ENCODE measurements around the gene C12orf43. TPM values are rescaled to one million over a fixed set of nuclear protein-coding genes. Genes with fewer than 3 reads are reported as not detected.

C12orf43 gene
- total RNA-seq, 1 donor from 2014 or later, result 14.2 TPM

DNA sequence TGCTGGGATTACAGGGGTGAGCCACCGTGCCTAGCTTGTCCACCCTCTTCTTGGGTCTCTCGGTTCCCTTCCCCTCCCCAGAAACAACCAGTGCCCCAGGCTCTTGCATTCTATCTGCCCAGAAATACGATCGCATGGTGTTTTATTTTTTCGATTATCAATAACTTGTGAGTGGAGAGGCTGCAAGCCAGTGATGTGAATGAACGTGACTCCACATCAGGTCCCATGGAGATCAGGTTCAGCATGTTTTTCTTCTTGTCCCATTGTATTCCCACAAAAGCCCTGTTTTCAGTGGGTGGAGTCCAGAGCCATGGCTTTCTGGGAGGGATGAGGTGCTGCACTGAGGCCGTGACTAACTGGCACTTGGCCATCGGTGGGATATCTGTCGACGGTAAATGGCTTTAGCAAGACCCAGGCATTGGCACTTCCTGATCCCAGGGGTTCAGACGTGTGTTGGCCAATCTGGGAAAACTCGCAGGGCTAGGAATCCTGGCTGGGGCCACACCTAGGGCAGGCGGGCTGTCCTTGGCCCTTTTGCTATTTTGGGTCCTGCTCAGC is 50.7 kb downstream of the C12orf43 start:
- Mint-ChIP-seq H3K4me3 (ENCODE audit: unreplicated experiment) (no peak overlapping the region), H3K27ac (ENCODE audit: unreplicated experiment) (no peak overlapping the region), H3K27me3 (ENCODE audit: unreplicated experiment) (peaks cover 21% of the 10 kb centered on the region), H3K4me1 (ENCODE audit: unreplicated experiment) (no peaks in the 10 kb centered on the region), H3K9me3 (ENCODE audit: unreplicated experiment) (no peaks in the 10 kb centered on the region), H3K36me3 (ENCODE audit: unreplicated experiment) (no peaks in the 10 kb centered on the region)
- DNase-seq (ENCODE audit: extremely low spot score, unreplicated experiment), result no peak
- TF ChIP-seq, protein P1, sequence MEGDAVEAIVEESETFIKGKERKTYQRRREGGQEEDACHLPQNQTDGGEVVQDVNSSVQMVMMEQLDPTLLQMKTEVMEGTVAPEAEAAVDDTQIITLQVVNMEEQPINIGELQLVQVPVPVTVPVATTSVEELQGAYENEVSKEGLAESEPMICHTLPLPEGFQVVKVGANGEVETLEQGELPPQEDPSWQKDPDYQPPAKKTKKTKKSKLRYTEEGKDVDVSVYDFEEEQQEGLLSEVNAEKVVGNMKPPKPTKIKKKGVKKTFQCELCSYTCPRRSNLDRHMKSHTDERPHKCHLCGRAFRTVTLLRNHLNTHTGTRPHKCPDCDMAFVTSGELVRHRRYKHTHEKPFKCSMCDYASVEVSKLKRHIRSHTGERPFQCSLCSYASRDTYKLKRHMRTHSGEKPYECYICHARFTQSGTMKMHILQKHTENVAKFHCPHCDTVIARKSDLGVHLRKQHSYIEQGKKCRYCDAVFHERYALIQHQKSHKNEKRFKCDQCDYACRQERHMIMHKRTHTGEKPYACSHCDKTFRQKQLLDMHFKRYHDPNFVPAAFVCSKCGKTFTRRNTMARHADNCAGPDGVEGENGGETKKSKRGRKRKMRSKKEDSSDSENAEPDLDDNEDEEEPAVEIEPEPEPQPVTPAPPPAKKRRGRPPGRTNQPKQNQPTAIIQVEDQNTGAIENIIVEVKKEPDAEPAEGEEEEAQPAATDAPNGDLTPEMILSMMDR (IDR thresholded peaks at IDR 0.05), result no peak

DNA sequence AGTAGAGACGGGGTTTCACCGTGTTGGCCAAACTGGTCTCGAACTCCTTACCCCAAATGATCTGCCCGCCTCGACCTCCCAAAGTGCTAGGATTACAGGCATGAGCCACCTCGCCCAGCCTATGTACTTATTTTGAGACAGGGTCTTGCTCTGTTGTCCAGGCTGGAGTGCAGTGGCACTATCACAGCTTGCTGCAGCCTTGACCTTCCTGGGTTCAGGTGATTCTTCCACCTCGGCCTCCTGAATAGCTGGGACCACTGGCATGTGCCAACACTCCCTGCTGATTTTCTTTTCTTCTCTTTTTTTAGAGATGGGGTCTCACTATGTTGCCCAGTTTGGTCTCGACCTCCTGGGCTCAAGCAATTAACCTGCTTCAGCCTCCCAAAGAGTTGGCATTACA is 52.0 kb downstream of the C12orf43 start:
- H3K9me3 Mint-ChIP-seq (ENCODE audit: unreplicated experiment), result no peaks in the 10 kb centered on the region
- no peaks in the 10 kb centered on the region for H3K36me3 Mint-ChIP-seq (ENCODE audit: unreplicated experiment)
- DNase-seq (ENCODE audit: extremely low spot score, unreplicated experiment), result no peak
- H3K27me3 Mint-ChIP-seq (ENCODE audit: unreplicated experiment), result peaks cover 18% of the 10 kb centered on the region
- no peak overlapping the region for H3K27ac Mint-ChIP-seq (ENCODE audit: unreplicated experiment)
- H3K4me3 Mint-ChIP-seq (ENCODE audit: unreplicated experiment), result no peak overlapping the region
- TF ChIP-seq, protein P1 (IDR thresholded peaks at IDR 0.05), result no peak
- no peaks in the 10 kb centered on the region for H3K4me1 Mint-ChIP-seq (ENCODE audit: unreplicated experiment)

DNA sequence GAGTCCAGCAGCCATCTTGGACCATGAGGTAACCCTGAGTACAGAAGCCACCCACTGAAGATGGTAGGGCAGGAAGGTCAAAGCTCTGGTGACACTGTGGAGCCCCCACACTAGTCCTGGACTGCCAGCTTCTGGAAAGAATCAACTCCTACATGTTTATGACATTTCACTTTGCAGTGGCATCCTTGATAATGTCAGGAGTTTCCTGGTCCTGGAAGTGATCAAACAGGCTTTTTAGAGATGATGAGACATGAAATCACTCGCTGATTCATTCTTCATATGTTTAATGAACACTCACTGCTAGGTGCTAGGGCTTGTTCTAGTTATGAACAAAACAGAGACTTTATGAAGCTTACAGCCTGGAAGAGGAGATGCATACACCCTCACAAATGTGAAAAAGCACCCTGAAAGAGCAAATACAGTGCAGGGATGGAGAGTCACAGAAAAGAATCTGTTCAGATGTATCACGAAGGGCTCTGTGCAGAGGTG is 53.7 kb downstream of the C12orf43 start:
- Mint-ChIP-seq H3K9me3 (ENCODE audit: unreplicated experiment) (no peaks in the 10 kb centered on the region), H3K27me3 (ENCODE audit: unreplicated experiment) (peaks cover 13% of the 10 kb centered on the region), H3K4me1 (ENCODE audit: unreplicated experiment) (no peaks in the 10 kb centered on the region), H3K27ac (ENCODE audit: unreplicated experiment) (no peak overlapping the region), H3K36me3 (ENCODE audit: unreplicated experiment) (no peaks in the 10 kb centered on the region), H3K4me3 (ENCODE audit: unreplicated experiment) (no peak overlapping the region)
- TF ChIP-seq, protein P1 (IDR thresholded peaks at IDR 0.05), result no peak
- DNase-seq (ENCODE audit: extremely low spot score, unreplicated experiment), result no peak

DNA sequence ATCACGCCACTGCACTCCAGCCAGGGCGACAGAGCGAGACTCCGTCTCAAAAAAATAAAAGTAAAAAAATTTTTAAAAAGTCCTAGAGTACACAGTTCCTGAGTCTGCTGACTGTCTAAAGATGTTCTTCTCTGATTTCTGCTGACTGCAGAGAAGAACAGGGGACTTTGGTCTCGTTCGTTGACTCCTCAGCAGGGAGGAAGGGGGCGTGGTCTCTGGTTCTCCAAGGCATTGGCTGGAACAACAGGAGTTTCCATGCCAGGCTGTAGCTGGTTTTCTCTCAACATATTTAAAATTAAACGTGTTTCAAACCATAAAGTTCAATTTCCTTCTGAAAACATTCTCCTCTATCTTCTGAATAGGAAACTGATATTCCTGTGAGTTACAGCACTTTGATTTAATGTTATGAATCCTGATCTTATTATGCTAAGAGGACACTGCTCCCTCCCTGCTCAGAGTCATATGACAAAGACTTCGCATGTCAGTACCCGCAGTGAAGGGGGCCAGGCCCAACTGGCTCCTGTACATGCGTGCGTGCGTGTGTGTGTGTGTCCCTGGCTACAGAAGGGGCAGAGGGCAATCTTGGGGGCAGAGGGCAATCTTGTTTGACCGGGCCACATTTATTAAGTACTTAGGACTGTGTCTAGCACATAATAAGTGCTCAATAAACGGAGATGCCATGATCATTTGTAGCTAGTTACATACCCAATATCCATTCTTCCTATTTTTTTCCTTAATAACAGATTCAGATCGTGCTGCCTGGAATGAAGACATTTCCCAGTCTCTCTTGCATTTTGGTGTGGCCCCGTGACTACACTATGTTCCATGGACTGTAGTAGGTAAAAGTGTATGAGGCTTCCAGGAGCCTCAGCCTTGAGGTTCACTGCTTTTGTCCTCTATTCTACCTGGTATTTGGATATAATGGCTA is 54.4 kb downstream of the C12orf43 start:
- no peak for DNase-seq (ENCODE audit: extremely low spot score, unreplicated experiment)
- no peaks in the 10 kb centered on the region for H3K9me3 Mint-ChIP-seq (ENCODE audit: unreplicated experiment)
- no peak overlapping the region for H3K27ac Mint-ChIP-seq (ENCODE audit: unreplicated experiment)
- H3K36me3 Mint-ChIP-seq (ENCODE audit: unreplicated experiment), result no peaks in the 10 kb centered on the region
- peaks cover 15% of the 10 kb centered on the region for H3K27me3 Mint-ChIP-seq (ENCODE audit: unreplicated experiment)
- no peak overlapping the region for H3K4me3 Mint-ChIP-seq (ENCODE audit: unreplicated experiment)
- no peaks in the 10 kb centered on the region for H3K4me1 Mint-ChIP-seq (ENCODE audit: unreplicated experiment)
- TF ChIP-seq, protein P1 (IDR thresholded peaks at IDR 0.05), result no peak

DNA sequence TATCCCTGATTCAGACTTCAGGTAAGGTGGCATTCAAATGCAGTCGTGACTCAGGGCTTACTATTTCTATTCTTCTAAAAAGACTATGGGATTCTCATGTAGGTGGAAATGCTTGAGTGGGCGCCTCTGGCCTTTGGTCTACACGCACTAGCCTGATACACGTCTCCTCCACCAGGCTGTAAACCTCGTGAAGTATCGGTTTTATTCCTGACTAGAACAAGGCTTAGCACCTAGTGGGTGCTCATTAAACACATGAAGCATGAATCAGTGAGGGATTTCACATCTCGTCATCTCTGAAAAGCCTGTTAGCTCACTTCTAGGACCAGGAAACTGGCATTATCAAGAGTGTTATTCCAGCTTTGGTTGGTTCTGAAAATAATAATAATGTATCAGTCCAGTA is 55.6 kb downstream of the C12orf43 start:
- no peaks in the 10 kb centered on the region for H3K4me1 Mint-ChIP-seq (ENCODE audit: unreplicated experiment)
- TF ChIP-seq, protein P1 (IDR thresholded peaks at IDR 0.05), result no peak
- H3K4me3 Mint-ChIP-seq (ENCODE audit: unreplicated experiment), result no peak overlapping the region
- peaks cover 18% of the 10 kb centered on the region for H3K27me3 Mint-ChIP-seq (ENCODE audit: unreplicated experiment)
- H3K9me3 Mint-ChIP-seq (ENCODE audit: unreplicated experiment), result no peaks in the 10 kb centered on the region
- H3K36me3 Mint-ChIP-seq (ENCODE audit: unreplicated experiment), result no peaks in the 10 kb centered on the region
- H3K27ac Mint-ChIP-seq (ENCODE audit: unreplicated experiment), result no peak overlapping the region
- no peak for DNase-seq (ENCODE audit: extremely low spot score, unreplicated experiment)

Measured in osteocyte (in vitro differentiated cells).